Activated naive CD4-positive, alpha-beta T cell treated with anti-CD3 and anti-CD28 coated beads, Interleukin-2, amount 50 U/mL, for 72 hours (primary cell): ENCODE data around the gene SELENON. TPM values are rescaled to one million over a fixed set of nuclear protein-coding genes. Genes with fewer than 3 reads are reported as not detected.
A peak's percentile ranks its signal among the peaks of the same experiment; 100 is the strongest.

Experiments
- ATAC-seq, 2 donors: fragments of 150-1000 bp; cut with Tn5 transposase; 2 replicates each; pipeline ENCODE4 v1.10.0; 2021; ENCODE audit warnings: mild to moderate bottlenecking in 2 of 2, moderate library complexity in 2 of 2
- DNase-seq, 2 donors: peaks; one replicate each; pipeline ENCODE4 v3.0.0; 2021 to 2022; ENCODE audit warnings: low spot score in 2 of 2
- H3K27ac Mint-ChIP-seq, 2 donors: one replicate each; pipeline ENCODE4 v1.8.0; 2022; ENCODE audit warnings: mild to moderate bottlenecking in 2 of 2, mixed read lengths in 2 of 2
- H3K36me3 Mint-ChIP-seq, 2 donors: one replicate each; pipeline ENCODE4 v1.8.0; 2022; ENCODE audit warnings: mixed read lengths in 2 of 2
- H3K9me3 Mint-ChIP-seq, 2 donors: one replicate each; pipeline ENCODE4 v1.8.0; 2022; ENCODE audit warnings: mixed read lengths in 2 of 2
- total RNA-seq, 2 donors: library from RNA; stranded (reverse); gene quantifications; one replicate each; pipeline ENCODE4 v1.2.3, GENCODE V29; 2022

SELENON gene
- total RNA-seq, 2 donors from 2014 or later = 13.5 to 34.9 TPM

- ATAC-seq (no peak), DNase-seq (no peak)
- Mint-ChIP-seq H3K27ac (peak overlapping the region in 1 of 2 donors; percentile 16), H3K9me3 (no peaks in the 10 kb centered on the region), H3K36me3 (no peaks in the 10 kb centered on the region)
These were observed 33.1 kb upstream of the SELENON start for GRCh38 chr1:25766721-25767436.

- Mint-ChIP-seq H3K9me3 (no peaks in the 10 kb centered on the region), H3K36me3 (no peaks in the 10 kb centered on the region), H3K27ac (no peak overlapping the region)
- ATAC-seq (no peak), DNase-seq (no peak)
These were observed 32.6 kb upstream of the SELENON start for GRCh38 chr1:25767437-25767770.

- Mint-ChIP-seq H3K36me3 (peaks cover 5 to 6% of the 10 kb centered on the region in 2 donors), H3K9me3 (no peaks in the 10 kb centered on the region), H3K27ac (no peak overlapping the region)
- no peak for DNase-seq
- ATAC-seq = no peak
These were observed 31.0 kb upstream of the SELENON start for GRCh38 chr1:25768999-25769398.

GRCh38 chr1:25769625-25770383 is 30.2 kb upstream of the SELENON start:
- H3K36me3 Mint-ChIP-seq = peaks cover 5 to 6% of the 10 kb centered on the region in 2 donors
- H3K9me3 Mint-ChIP-seq = no peaks in the 10 kb centered on the region
- no peak for ATAC-seq
- peak overlapping the region; percentile 16 to 52 for H3K27ac Mint-ChIP-seq
- DNase-seq = no peak

DNA sequence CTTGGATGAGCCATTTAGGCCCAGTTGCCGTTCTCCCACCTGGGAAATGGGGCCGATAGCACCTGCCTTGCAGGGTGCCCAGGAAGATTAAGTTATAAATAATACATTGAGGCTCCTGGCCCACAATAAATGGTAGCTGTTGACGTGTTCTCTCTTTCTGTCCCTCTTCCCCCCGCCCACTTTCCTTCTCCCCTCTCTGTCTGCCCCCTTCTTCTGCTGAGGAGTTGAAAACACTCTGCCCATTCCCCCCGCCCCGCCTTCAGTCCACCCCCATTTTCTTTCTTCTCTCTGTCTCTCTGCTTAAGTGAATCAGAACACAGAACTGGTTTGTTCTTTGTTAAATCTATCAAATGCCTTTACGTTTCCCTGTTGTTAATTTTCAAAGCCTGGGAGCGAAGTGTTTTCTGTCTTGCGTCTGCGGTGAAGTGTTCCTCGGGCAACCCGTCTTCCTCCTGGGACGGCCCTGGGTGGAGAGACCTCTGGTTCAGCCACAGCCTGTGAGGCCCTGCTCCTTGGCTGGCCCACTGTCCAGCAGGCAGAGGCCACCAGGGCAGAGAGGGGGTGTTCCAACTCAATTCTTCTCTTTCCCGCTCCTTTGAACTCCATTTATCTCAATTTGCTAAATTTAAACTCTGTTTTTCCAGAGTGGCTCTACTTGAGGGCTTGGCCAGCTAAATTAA is 29.3 kb upstream of the SELENON start:
- no peak for DNase-seq
- Mint-ChIP-seq H3K27ac (peak overlapping the region; percentile 52 to 81), H3K36me3 (peaks cover 5 to 6% of the 10 kb centered on the region in 2 donors)

GRCh38 chr1:25771221-25772114 is 28.5 kb upstream of the SELENON start:
- Mint-ChIP-seq H3K27ac (peak overlapping the region; percentile 52 to 81), H3K9me3 (no peaks in the 10 kb centered on the region), H3K36me3 (peaks cover 5 to 6% of the 10 kb centered on the region in 2 donors)
- DNase-seq (peak in 1 of 2 donors; percentile 34), ATAC-seq (peak; percentile 31 to 57)

More for the DNA sequence above, 29.3 kb upstream of the SELENON start:
- no peaks in the 10 kb centered on the region for H3K9me3 Mint-ChIP-seq
- ATAC-seq = no peak

- Mint-ChIP-seq H3K36me3 (peaks cover 5 to 6% of the 10 kb centered on the region in 2 donors), H3K27ac (peak overlapping the region; percentile 52 to 81), H3K9me3 (no peaks in the 10 kb centered on the region)
- ATAC-seq = no peak
- no peak for DNase-seq
These were observed 27.8 kb upstream of the SELENON start for GRCh38 chr1:25772164-25772563.

- ATAC-seq (no peak), DNase-seq (no peak)
- no peaks in the 10 kb centered on the region for H3K9me3 Mint-ChIP-seq
- peaks cover 5 to 6% of the 10 kb centered on the region in 2 donors for H3K36me3 Mint-ChIP-seq
- H3K27ac Mint-ChIP-seq = no peak overlapping the region
These were observed 27.2 kb upstream of the SELENON start for GRCh38 chr1:25772692-25773245.

GRCh38 chr1:25773441-25774125 is 26.4 kb upstream of the SELENON start:
- H3K27ac Mint-ChIP-seq = peak overlapping the region; percentile 73 to 81
- peaks cover 5 to 6% of the 10 kb centered on the region in 2 donors for H3K36me3 Mint-ChIP-seq
- DNase-seq (no peak), ATAC-seq (no peak)
- no peaks in the 10 kb centered on the region for H3K9me3 Mint-ChIP-seq

GRCh38 chr1:25774206-25774803 is 25.7 kb upstream of the SELENON start:
- peak overlapping the region; percentile 73 to 94 for H3K27ac Mint-ChIP-seq
- H3K9me3 Mint-ChIP-seq = no peaks in the 10 kb centered on the region

GRCh38 chr1:25774921-25775771 is 24.8 kb upstream of the SELENON start:
- DNase-seq = peak; percentile 78 to 83
- ATAC-seq = peak; percentile 86 to 88
- no peaks in the 10 kb centered on the region for H3K9me3 Mint-ChIP-seq
- H3K36me3 Mint-ChIP-seq = peaks cover 5 to 6% of the 10 kb centered on the region in 2 donors
- peak overlapping the region; percentile 73 to 94 for H3K27ac Mint-ChIP-seq

More at GRCh38 chr1:25774206-25774803, 25.7 kb upstream of the SELENON start:
- DNase-seq (no peak), ATAC-seq (no peak)
- H3K36me3 Mint-ChIP-seq = peaks cover 5 to 6% of the 10 kb centered on the region in 2 donors

- no peak overlapping the region for H3K27ac Mint-ChIP-seq
- peaks cover 0 to under 1% of the 10 kb centered on the region in 2 donors for H3K36me3 Mint-ChIP-seq
- no peak for ATAC-seq
- no peak for DNase-seq
- H3K9me3 Mint-ChIP-seq = no peaks in the 10 kb centered on the region
These were observed 20.6 kb upstream of the SELENON start for GRCh38 chr1:25779388-25779787.

DNA sequence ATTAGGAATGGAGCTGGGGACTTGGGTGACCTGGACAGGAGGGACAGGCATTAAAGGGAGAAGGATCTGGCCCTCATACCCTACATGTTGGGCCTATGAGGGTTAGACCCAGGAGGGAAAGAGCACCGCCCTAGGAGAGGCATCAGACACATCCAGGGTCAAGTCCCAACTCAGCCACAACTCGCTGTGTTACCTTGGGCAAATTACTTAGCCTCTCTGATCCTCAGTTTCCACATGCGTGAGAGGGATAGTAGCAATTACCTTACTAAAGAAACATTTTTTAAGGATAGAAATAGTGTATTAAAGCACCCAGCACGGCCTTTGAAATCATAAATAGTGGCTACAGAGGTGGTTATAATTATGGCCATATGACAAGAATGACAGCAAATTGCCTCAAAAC is 20.1 kb upstream of the SELENON start:
- no peak for DNase-seq
- peaks cover 0 to 4% of the 10 kb centered on the region in 2 donors for H3K36me3 Mint-ChIP-seq
- ATAC-seq = no peak
- no peak overlapping the region for H3K27ac Mint-ChIP-seq
- H3K9me3 Mint-ChIP-seq = no peaks in the 10 kb centered on the region

GRCh38 chr1:25780318-25781129 is 19.5 kb upstream of the SELENON start:
- Mint-ChIP-seq H3K27ac (peak overlapping the region in 1 of 2 donors; percentile 65), H3K36me3 (peaks cover 0 to 4% of the 10 kb centered on the region in 2 donors), H3K9me3 (no peaks in the 10 kb centered on the region)
- DNase-seq (no peak), ATAC-seq (no peak)
